ENCODE measurements around the gene PARP1.

Gene PARP1

GRCh38 chr1:226405411-226405988 is 2.4 kb downstream of the PARP1 start:
- no peak for DNase-seq (ENCODE audit: low read depth in 2 of 2)

GRCh38 chr1:226404904-226405222 is 3.0 kb downstream of the PARP1 start:
- no peak for DNase-seq (ENCODE audit: low read depth in 2 of 2)

GRCh38 chr1:226404063-226404903 is 3.6 kb downstream of the PARP1 start:
- DNase-seq (ENCODE audit: low read depth in 2 of 2): peak; percentile 12 to 23

- DNase-seq (ENCODE audit: low read depth in 2 of 2): no peak
Measured at GRCh38 chr1:226403201-226404034, 4.5 kb downstream of the PARP1 start.

GRCh38 chr1:226402739-226403165 is 5.1 kb downstream of the PARP1 start:
- DNase-seq (ENCODE audit: low read depth in 2 of 2): no peak

- no peak for DNase-seq (ENCODE audit: low read depth in 2 of 2)
Measured at GRCh38 chr1:226401355-226402303, 6.3 kb downstream of the PARP1 start.

GRCh38 chr1:226400519-226401354 is 7.2 kb downstream of the PARP1 start:
- DNase-seq (ENCODE audit: low read depth in 2 of 2): no peak

- no peak for DNase-seq (ENCODE audit: low read depth in 2 of 2)
Measured at GRCh38 chr1:226397955-226398636, 9.8 kb downstream of the PARP1 start.

GRCh38 chr1:226397011-226397926 is 10.6 kb downstream of the PARP1 start:
- DNase-seq (ENCODE audit: low read depth in 2 of 2): no peak

GRCh38 chr1:226395753-226396152 is 12.1 kb downstream of the PARP1 start:
- no peak for DNase-seq (ENCODE audit: low read depth in 2 of 2)

GRCh38 chr1:226394462-226394861 is 13.4 kb downstream of the PARP1 start:
- DNase-seq (ENCODE audit: low read depth in 2 of 2): no peak

GRCh38 chr1:226390681-226391080 is 17.2 kb downstream of the PARP1 start:
- DNase-seq (ENCODE audit: low read depth in 2 of 2): no peak

- no peak for DNase-seq (ENCODE audit: low read depth in 2 of 2)
Measured at GRCh38 chr1:226388131-226388530, 19.8 kb downstream of the PARP1 start.

GRCh38 chr1:226384717-226385116 is 23.2 kb downstream of the PARP1 start:
- DNase-seq (ENCODE audit: low read depth in 2 of 2): no peak

- no peak for DNase-seq (ENCODE audit: low read depth in 2 of 2)
Measured at GRCh38 chr1:226384040-226384439, 23.9 kb downstream of the PARP1 start.

- DNase-seq (ENCODE audit: low read depth in 2 of 2): no peak
Measured at GRCh38 chr1:226382030-226382429, 25.9 kb downstream of the PARP1 start.

- DNase-seq (ENCODE audit: low read depth in 2 of 2): no peak
Measured at GRCh38 chr1:226381226-226381998, 26.5 kb downstream of the PARP1 start.

GRCh38 chr1:226378071-226378470 is 29.8 kb downstream of the PARP1 start:
- DNase-seq (ENCODE audit: low read depth in 2 of 2): no peak
